CD4-positive, alpha-beta T cell treated with Interleukin-4 for 1 hour (primary cell): Measurements from ENCODE around the gene FANCL.
"Not testable (repeated sequence)": the region's sequence is repeated elsewhere in the genome, so short reads cannot be mapped to it uniquely, and the experiment has no call there.

Experiments used
- DNase-seq, 2 donors: peaks; one replicate each; pipeline ENCODE4 v3.0.0-alpha.2; 2020 to 2022

FANCL gene

GRCh38 chr2:58240670-58241545, at the start of gene FANCL:
FANCL (minus strand) TSS chr2:58241325; CDS start chr2:58241313, 12 bp downstream.
- peak; percentile 65 to 75 for DNase-seq

GRCh38 chr2:58289029-58289428, 47.9 kb upstream of the FANCL start:
- no peak for DNase-seq

DNA sequence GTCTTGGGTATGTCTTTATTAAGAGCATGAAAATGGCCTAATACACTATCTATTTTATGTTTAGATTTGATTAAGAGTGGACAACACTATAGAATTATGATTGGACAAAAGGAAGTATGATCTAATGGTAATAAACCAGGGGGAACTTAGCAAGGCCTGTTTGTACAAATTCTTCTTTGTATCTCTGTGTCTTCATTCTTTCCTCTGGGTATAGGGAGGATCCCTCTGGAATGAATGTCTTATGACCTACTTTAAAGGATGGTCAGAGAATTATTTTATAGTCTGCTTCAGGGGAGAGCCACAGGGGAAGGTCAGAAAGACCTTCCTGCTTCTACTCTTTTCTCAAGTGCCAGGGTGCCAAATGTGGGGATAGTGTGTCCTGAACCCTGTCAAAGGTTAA, 42.8 kb upstream of the FANCL start:
- no peak for DNase-seq

GRCh38 chr2:58275144-58275543, 34.0 kb upstream of the FANCL start:
- DNase-seq = not testable (repeated sequence)

- DNase-seq = no peak
Observed at GRCh38 chr2:58271826-58272225, 30.7 kb upstream of the FANCL start.

- DNase-seq = no peak
Observed at GRCh38 chr2:58268685-58269084, 27.6 kb upstream of the FANCL start.

DNA sequence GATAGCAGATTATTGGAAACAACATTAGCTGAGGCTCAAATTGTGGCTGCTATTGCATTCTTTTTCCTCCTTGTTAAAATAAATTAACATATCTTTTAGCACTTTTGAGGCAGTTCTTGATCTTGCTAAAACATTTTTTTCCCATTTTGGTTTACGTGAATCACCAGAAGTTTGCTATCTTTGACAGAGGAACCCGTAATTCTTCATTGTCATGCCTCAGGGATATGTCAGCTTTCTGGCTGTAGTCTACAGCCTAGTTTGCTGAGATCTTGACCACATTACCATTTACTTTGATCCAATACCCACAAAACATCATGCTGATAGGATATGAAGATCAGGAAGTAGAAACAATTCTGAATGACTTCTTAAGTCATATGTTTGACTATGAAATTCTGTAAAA, 25.1 kb upstream of the FANCL start:
- no peak for DNase-seq

DNA sequence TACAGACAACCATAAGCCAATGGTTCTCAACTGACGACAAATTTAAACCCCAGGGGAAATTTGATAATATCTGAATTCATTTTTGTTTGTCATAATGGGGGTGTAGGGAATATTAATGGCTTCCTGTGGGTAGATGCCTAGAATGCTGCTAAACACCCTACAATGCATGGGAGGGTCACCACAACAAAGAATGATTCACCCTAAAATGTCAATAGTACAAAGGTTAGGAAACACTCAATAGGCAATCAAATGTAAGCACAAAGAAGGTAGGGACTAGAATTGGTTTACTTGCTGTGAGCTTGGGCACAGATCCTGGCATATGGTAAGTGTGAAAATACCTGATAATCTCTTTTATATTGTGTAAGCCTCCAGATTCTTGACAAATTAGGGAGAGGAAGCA, 20.1 kb upstream of the FANCL start:
- no peak for DNase-seq

- DNase-seq = not testable (repeated sequence)
Observed at GRCh38 chr2:58258456-58258855, 17.3 kb upstream of the FANCL start.

GRCh38 chr2:58251331-58252201, 10.4 kb upstream of the FANCL start:
- DNase-seq = not testable (repeated sequence)

DNA sequence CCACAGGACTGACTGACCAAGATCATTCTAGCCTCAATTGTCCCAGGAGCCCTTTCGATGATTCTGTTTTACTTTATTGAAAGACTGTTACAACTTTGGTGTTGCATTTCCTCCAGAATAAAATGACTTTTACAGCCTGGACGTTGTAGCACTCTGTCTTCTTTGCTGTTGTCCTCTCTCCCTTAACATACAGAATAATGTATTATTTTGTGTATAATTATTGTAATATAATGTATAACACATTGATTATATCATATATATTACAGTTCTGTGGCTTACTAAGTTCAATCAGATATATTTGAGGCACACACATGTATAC, 380 bp upstream of the FANCL start:
- no peak for DNase-seq

GRCh38 chr2:58239243-58239925, 1.7 kb downstream of the FANCL start:
- no peak for DNase-seq

- no peak for DNase-seq
Observed at GRCh38 chr2:58237741-58238140, 3.4 kb downstream of the FANCL start.

GRCh38 chr2:58235984-58236383, 5.1 kb downstream of the FANCL start:
- DNase-seq = no peak

DNA sequence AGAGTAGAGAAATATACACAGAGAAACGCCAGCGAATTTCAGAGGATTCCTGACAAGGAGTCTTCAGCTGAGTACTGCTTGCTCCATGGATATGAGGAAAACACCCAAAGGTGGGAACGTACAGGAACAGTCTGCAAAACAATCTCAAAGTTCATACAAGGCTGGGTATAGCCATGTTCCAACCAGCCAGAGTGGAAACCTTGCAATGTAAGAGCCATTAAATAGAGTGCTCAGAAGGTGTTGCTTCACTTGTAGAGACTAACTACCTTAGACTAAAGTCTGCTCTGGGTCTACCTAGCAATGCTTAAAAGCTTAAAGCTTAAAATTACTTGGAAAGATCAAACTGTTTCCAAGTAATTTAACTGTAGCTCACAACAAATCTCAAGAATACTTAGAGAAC, 6.0 kb downstream of the FANCL start:
- DNase-seq = no peak

GRCh38 chr2:58228299-58228698, 12.8 kb downstream of the FANCL start:
- DNase-seq = no peak

DNA sequence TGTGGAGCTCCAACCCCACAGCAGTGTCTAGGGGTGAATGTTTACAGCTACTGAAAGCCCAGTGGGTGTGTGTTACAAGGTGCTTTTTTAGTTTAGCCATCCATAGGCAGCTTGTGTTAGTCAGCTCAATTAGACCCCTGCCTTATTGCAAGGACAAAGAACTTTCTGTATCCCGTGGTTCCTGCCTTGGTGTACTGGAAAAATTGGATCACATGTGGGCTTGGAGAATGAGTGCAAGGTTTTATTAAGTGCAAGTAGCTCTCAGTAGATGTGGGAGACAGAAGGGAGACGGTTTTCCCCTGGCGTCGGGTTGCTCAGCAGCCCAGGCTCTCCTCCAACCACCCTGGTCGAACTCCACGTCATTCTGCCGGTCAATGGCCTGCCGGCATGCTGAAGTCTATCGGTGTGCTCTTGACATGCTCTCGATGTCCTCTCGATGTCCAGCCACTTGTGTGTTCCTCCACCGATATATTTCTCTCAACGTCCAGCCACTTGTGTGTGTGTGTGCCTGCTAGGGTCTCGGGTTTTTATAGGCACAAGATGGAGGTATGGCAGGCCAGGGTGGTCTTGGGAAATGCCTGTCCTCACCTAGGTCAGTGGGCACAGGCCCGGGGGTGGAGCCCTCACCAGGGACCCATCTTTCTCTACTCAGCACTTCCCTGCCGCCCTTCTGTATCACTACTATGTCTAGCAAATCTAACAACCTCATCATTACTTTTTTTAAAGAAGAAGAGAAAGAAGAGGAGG, 13.8 kb downstream of the FANCL start:
- no peak for DNase-seq

- DNase-seq = no peak
Observed at GRCh38 chr2:58221909-58222308, 19.2 kb downstream of the FANCL start.

DNA sequence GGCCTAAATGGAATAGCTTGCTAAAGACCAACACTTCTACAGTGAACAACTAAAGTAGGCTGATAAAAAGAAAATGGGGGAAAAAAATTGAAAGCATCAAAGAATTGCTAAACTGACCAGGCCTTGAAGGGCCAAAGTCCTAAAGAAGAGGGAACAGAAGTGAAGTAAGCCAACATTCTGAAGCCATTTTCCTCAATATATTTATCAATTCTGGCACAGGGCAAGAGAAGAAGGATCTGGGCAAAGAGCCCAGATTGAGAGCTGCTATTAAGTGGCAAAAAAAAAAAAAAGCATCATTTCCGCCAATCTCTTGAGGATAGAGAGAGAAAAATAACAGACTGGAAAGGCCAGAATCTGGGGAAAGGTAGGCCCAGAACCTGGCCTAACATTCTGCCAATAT, 25.7 kb downstream of the FANCL start:
- no peak for DNase-seq

- not testable (repeated sequence) for DNase-seq
Observed at GRCh38 chr2:58210951-58211568, 30.1 kb downstream of the FANCL start.

GRCh38 chr2:58207189-58207588, 33.9 kb downstream of the FANCL start:
- DNase-seq = no peak

DNA sequence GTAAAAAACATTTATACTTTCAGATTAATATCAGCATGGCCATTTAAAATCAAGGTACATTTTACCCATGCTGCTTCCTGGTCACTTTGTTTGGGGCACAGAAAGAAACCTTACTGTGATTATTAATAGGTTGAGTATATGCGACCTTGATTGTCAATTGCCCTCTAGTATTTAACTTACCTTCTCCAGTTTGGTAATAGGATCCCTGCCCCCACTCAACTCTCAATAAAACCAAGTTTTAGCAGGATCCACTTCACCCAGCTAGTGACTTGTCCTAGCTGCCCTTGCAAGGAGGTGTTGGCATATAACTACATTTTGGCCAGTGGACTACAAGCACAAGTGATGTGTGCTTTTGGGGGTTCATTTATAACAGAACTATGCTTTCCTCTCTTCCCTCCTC, 34.3 kb downstream of the FANCL start:
- DNase-seq = no peak
